GM23248 (cell line): ENCODE data around the gene B4GALT5. TPM values are rescaled to one million over a fixed set of nuclear protein-coding genes. Genes with fewer than 3 reads are reported as not detected.
"Not testable (repeated sequence)": the region's sequence is repeated elsewhere in the genome, so short reads cannot be mapped to it uniquely, and the experiment has no call there.

ENCODE experiments used
- DNase-seq: peaks from one replicate; pipeline ENCODE4 v3.0.0-alpha.2; 2015
- H2AFZ ChIP-seq: fragments of 200-600 bp; sonication (generic); 2 replicates; pipeline ENCODE4 v1.6.1; 2016; ENCODE audit warnings: antibody characterized with exemption
- H3F3A ChIP-seq: fragments of 200-600 bp; sonication (generic); 2 replicates; pipeline ENCODE4 v1.6.1; 2016; ENCODE audit warnings: mild to moderate bottlenecking, antibody characterized with exemption, mixed run types; ENCODE audit not compliant: insufficient read depth
- H3K27ac ChIP-seq: fragments of 200-600 bp; sonication (generic); 2 replicates; pipeline ENCODE4 v1.5.1; 2016; ENCODE audit warnings: mild to moderate bottlenecking
- H3K27me3 ChIP-seq: fragments of 200-600 bp; sonication (generic); replicated peaks from 2 replicates; pipeline ENCODE4 v1.6.1; 2016; ENCODE audit warnings: mild to moderate bottlenecking; ENCODE audit not compliant: insufficient read depth
- H3K36me3 ChIP-seq: fragments of 200-600 bp; sonication (generic); 2 replicates; pipeline ENCODE4 v1.6.1; 2016; ENCODE audit warnings: low read depth, mild to moderate bottlenecking
- H3K4me1 ChIP-seq: fragments of 200-600 bp; sonication (generic); 2 replicates; pipeline ENCODE4 v1.6.1; 2016; ENCODE audit warnings: mild to moderate bottlenecking; ENCODE audit not compliant: insufficient read depth
- H3K4me2 ChIP-seq: fragments of 200-600 bp; sonication (generic); one replicate; pipeline ENCODE4 v1.6.1; 2016; ENCODE audit warnings: mild to moderate bottlenecking; ENCODE audit not compliant: unreplicated experiment
- H3K4me3 ChIP-seq: fragments of 200-600 bp; sonication (generic); 2 replicates; pipeline ENCODE4 v1.5.1; 2016; ENCODE audit warnings: mild to moderate bottlenecking
- H3K79me2 ChIP-seq: fragments of 200-600 bp; sonication (generic); 2 replicates; pipeline ENCODE4 v1.6.1; 2016; ENCODE audit warnings: mild to moderate bottlenecking; ENCODE audit not compliant: insufficient read depth
- H3K9ac ChIP-seq: fragments of 200-600 bp; sonication (generic); 2 replicates; pipeline ENCODE4 v1.6.1; 2016; ENCODE audit warnings: mild to moderate bottlenecking
- H3K9me2 ChIP-seq: fragments of 200-600 bp; sonication (generic); 2 replicates; pipeline ENCODE4 v1.6.1; 2016; ENCODE audit warnings: mixed run types, mild to moderate bottlenecking, moderate library complexity; ENCODE audit not compliant: insufficient read depth
- H3K9me3 ChIP-seq: fragments of 200-600 bp; sonication (generic); one replicate; pipeline ENCODE4 v1.6.1; 2017; ENCODE audit warnings: low read depth
- H4K20me1 ChIP-seq: fragments of 200-600 bp; sonication (generic); 2 replicates; pipeline ENCODE4 v1.6.0; 2016; ENCODE audit not compliant: insufficient read depth
- EZH2 ChIP-seq: fragments of 200-600 bp; sonication (generic); IDR thresholded peaks from 2 replicates; pipeline ENCODE4 v1.6.1; 2018; ENCODE audit warnings: antibody characterized with exemption, mild to moderate bottlenecking; ENCODE audit not compliant: insufficient read depth, poor library complexity, severe bottlenecking
- EZH2phosphoT487 ChIP-seq: fragments of 200-600 bp; sonication (generic); IDR thresholded peaks from 2 replicates; pipeline ENCODE4 v1.6.1; 2018; ENCODE audit warnings: antibody characterized with exemption, moderate library complexity, mild to moderate bottlenecking, low read depth; ENCODE audit not compliant: insufficient read depth
- WGBS, 2 experiments: methylation state at CpG; one replicate each; pipeline ENCODE4 v1.1.6; 2015 to 2017; ENCODE audit warnings: low lambda C conversion rate in 2 of 2, low coverage in 1 of 2; ENCODE audit errors: missing lambda C conversion rate in 2 of 2; 5-methylcytosine and 5-hydroxymethylcytosine counted together
- in situ Hi-C: fragments of 300-500 bp; cut with MboI; formaldehyde crosslinking; loops from 2 replicates; pipeline ENCODE4 v1.15.0; 2020
- polyA plus RNA-seq: library from polyadenylated mRNA; unstranded; fragments of >200 nt; fragmentation: Nextera tagmentation; extraction: Ambion mirVana; gene quantifications from 2 replicates; pipeline ENCODE4 v1.2.1, GENCODE V29; 2016
- total RNA-seq: library from RNA; depleted of rRNA; stranded (reverse); fragments of >200 nt; shearing (Covaris generic); gene quantifications from 2 replicates; pipeline ENCODE4 v1.2.3, GENCODE V29; 2014

B4GALT5 gene
- total and polyA plus RNA-seq, 2 experiments from 2014 or later: 4.2 to 16.9 TPM

GRCh38 chr20:49727894-49728885 is 14.5 kb upstream of the B4GALT5 start:
- no peaks in the 10 kb centered on the region for H3K9me2 ChIP-seq
- no peak overlapping the region for H3K4me2 ChIP-seq

DNA sequence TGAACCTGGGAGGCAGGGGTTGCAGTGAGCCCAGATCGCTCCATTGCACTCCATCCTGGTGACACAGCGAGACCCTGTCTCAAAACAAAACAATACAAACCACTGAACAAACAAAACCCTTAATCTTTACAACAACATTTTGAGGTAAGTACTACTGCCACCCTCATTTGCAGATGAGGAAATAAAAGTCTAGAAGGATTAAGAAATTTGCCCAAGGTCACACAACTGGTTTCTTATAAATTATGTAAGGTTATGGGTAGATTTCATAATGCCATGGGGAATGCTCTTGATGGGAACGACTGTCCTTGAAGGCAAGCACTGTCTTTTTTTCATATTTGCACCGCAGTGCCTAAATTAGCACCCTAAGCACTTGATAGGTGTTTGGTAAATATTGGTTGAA is 13.8 kb upstream of the B4GALT5 start:
- TF ChIP-seq EZH2phosphoT487: no peak
- no peak for TF ChIP-seq EZH2
- Histone ChIP-seq H3K79me2 (no peaks in the 10 kb centered on the region), H3K4me3 (no peak overlapping the region), H3K4me2 (no peak overlapping the region), H3K27me3 (no peaks in the 10 kb centered on the region), H3K9me3 (no peaks in the 10 kb centered on the region), H4K20me1 (no peaks in the 10 kb centered on the region), H3K9ac (no peak overlapping the region), H3K27ac (no peak overlapping the region), H3K9me2 (no peaks in the 10 kb centered on the region), H2AFZ (no peak overlapping the region), H3K36me3 (no peaks in the 10 kb centered on the region), H3K4me1 (peaks cover 12% of the 10 kb centered on the region), H3F3A (no peaks in the 10 kb centered on the region; the same call in 1 of the 2 replicates)
- DNase-seq: no peak
- in situ Hi-C loops: no loop called here
- WGBS, 2 experiments: 86 to 92% methylated on average over 4 of the region's 4 CpGs

More at GRCh38 chr20:49727894-49728885, 14.5 kb upstream of the B4GALT5 start:
- TF ChIP-seq EZH2 (no peak), EZH2phosphoT487 (no peak)
- Histone ChIP-seq H3K9ac (no peak overlapping the region), H3K27ac (no peak overlapping the region), H3K9me3 (no peaks in the 10 kb centered on the region), H4K20me1 (no peaks in the 10 kb centered on the region), H3F3A (no peaks in the 10 kb centered on the region; the same call in 1 of the 2 replicates), H3K27me3 (no peaks in the 10 kb centered on the region), H3K79me2 (no peaks in the 10 kb centered on the region), H3K36me3 (no peaks in the 10 kb centered on the region), H3K4me1 (peaks cover 12% of the 10 kb centered on the region), H3K4me3 (no peak overlapping the region), H2AFZ (no peak overlapping the region)
- in situ Hi-C loops: no loop called here
- 84 to 90% methylated on average over 3 of the region's 3 CpGs for WGBS, 2 experiments
- DNase-seq: no peak

DNA sequence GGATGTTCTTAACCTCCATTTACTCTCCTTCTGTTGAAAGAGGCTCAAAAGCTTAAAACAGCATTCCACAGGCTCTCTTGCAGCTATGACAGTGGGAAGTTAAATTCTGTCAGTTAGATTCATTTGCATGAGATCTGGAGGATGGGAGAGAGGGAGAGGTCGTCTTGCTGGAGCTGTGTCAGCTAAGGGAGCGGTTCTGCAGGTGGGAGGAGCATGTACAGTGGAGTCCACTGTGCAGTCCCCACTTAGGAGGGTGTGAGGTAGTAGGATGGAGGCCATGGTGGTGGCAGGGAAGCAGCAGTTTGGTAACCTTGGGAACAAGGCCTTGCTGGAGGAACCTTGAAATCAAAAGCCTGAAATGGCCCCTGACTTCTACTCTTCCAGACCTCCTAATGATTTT is 12.0 kb upstream of the B4GALT5 start:
- H3K9ac ChIP-seq: no peak overlapping the region
- TF ChIP-seq EZH2phosphoT487 (no peak), EZH2 (no peak)
- H3K4me3 ChIP-seq: no peak overlapping the region

DNA sequence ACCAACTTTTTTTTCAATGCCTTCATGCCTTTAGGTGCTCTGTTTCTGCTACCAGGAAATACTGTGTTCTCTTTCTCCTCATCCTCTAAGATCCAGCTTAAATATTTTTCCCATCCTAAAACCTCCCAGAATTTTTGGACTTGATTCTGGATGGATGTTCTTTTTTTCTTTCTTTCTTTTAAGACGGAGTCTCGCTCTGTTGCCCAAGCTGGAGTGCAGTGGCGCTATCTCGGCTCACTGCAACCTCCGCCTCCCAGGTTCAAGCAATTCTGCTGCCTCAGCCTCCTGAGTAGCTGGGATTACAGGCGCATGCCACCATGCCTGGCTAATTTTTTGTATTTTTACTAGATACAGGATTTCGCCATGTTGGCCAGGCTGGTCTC is 11.5 kb upstream of the B4GALT5 start:
- DNase-seq, H3K9me3 ChIP-seq, in situ Hi-C loops, H3K9me2 ChIP-seq, H4K20me1 ChIP-seq, H3K79me2 ChIP-seq, H3K27me3 ChIP-seq, H3K27ac ChIP-seq, H3K4me3 ChIP-seq, H3K36me3 ChIP-seq, H3K4me2 ChIP-seq, H3F3A ChIP-seq, H3K9ac ChIP-seq: not testable (repeated sequence)
- Histone ChIP-seq H2AFZ (peak overlapping the region; percentile 30; the same call in 1 of the 2 replicates), H3K4me1 (peaks cover 12% of the 10 kb centered on the region)
- 93 to 95% methylated on average over 7 of the region's 7 CpGs for WGBS, 2 experiments

More for the DNA sequence above, 12.0 kb upstream of the B4GALT5 start:
- WGBS, 2 experiments: 89 to 97% methylated on average over 2 of the region's 2 CpGs
- no peaks in the 10 kb centered on the region for H3K79me2 ChIP-seq
- in situ Hi-C loops: no loop called here
- no peaks in the 10 kb centered on the region for H3K9me3 ChIP-seq
- no peak overlapping the region for H3K4me2 ChIP-seq
- no peaks in the 10 kb centered on the region for H3K9me2 ChIP-seq
- H3K27me3 ChIP-seq: no peaks in the 10 kb centered on the region
- no peaks in the 10 kb centered on the region for H4K20me1 ChIP-seq
- DNase-seq: no peak
- H2AFZ ChIP-seq: no peak overlapping the region
- peaks cover 12% of the 10 kb centered on the region for H3K4me1 ChIP-seq
- no peaks in the 10 kb centered on the region; the same call in 1 of the 2 replicates for H3F3A ChIP-seq
- H3K27ac ChIP-seq: no peak overlapping the region
- no peaks in the 10 kb centered on the region for H3K36me3 ChIP-seq
